ENCODE results near the gene NPDC1.
A peak's percentile ranks its signal among the peaks of the same experiment; 100 is the strongest.

The NPDC1 gene

DNA sequence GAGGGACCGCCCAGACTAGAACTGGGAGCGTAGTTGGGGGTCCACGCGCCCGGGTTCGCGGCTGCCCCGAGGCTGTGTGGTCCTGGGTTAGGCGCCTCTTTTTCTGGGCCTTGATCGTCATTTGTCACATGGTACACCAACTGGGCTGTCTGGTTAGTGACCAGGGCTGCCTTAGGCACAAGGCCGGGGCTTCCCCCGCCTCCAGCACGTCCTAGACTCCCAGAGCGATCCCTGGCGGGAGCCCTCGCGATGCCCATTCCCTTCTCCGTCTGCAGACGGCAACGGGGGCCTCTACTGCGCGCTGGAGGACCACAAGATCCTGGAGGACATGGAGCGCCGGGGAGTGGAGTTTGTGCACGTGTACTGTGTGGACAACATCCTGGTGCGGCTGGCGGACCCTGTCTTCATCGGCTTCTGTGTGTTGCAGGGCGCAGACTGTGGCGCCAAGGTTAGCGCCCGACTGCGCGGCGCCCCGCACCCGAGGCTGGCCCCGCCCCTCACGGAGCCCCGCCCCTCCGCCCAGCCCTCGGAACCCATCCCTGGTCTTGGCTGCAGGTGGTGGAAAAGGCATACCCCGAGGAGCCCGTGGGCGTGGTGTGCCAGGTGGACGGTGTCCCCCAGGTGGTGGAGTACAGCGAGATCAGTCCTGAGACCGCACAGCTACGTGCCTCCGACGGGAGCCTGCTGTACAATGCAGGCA lies 32.9 kb upstream of the NPDC1 start:
- TF ChIP-seq, protein P1, sequence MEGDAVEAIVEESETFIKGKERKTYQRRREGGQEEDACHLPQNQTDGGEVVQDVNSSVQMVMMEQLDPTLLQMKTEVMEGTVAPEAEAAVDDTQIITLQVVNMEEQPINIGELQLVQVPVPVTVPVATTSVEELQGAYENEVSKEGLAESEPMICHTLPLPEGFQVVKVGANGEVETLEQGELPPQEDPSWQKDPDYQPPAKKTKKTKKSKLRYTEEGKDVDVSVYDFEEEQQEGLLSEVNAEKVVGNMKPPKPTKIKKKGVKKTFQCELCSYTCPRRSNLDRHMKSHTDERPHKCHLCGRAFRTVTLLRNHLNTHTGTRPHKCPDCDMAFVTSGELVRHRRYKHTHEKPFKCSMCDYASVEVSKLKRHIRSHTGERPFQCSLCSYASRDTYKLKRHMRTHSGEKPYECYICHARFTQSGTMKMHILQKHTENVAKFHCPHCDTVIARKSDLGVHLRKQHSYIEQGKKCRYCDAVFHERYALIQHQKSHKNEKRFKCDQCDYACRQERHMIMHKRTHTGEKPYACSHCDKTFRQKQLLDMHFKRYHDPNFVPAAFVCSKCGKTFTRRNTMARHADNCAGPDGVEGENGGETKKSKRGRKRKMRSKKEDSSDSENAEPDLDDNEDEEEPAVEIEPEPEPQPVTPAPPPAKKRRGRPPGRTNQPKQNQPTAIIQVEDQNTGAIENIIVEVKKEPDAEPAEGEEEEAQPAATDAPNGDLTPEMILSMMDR (IDR thresholded peaks at IDR 0.05; ENCODE audit: control insufficient read depth, insufficient read depth, low read depth, low read length, missing control alignments), result no peak
- H3K4me3 ChIP-seq (ENCODE audit: control insufficient read depth, low read depth, low read length), result peak overlapping the region; percentile 86
- DNase-seq (ENCODE audit: low read depth), result no peak

DNA sequence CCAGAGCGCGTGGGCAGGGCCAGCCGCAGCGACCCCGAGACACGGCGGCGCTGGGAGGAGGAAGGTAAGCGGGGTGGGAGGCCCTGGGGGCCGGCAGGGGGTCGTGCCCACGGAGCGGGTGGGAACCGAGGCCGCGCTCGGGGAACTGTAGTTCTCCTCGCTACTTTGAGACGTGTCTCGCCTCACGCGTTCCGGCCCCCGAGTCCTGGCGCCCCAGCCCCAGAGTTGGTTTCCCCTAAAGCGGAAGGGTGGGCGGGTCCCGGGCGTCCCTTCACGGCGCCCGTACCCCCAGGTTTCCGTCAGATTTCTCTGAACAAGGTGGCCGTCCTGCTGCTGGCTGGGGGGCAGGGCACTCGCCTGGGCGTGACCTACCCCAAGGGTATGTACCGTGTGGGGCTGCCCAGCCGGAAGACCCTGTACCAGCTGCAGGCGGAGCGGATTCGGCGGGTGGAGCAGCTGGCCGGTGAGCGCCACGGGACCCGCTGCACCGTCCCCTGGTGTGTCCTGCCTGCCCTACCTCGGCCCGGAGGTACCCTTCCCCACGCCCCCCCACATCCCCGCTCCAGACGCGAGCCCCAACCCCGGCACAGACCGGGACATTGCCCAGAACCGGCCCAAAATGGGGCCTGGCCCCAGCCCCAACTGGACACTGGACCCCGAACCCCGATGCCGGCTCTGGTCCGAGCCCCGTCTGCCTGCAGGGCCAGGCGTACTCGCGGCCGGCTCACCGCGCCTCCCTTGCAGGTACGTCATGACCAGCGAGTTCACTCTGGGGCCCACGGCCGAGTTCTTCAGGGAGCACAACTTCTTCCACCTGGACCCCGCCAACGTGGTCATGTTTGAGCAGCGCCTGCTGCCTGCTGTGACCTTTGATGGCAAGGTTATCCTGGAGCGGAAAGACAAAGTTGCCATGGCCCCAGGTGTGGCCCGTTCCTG lies 32.0 kb upstream of the NPDC1 start:
- no peak for DNase-seq (ENCODE audit: low read depth)
- H3K4me3 ChIP-seq (ENCODE audit: control insufficient read depth, low read depth, low read length), result peak overlapping the region; percentile 86
- TF ChIP-seq, protein P1 (IDR thresholded peaks at IDR 0.05; ENCODE audit: control insufficient read depth, insufficient read depth, low read depth, low read length, missing control alignments), result no peak

GRCh38 chr9:137077010-137077747 lies 31.2 kb upstream of the NPDC1 start, which contains the start of gene UAP1L1:
Gene UAP1L1, plus strand, starts transcription at chr9:137077517. Its CDS starts 16 bp downstream, at chr9:137077533.
- DNase-seq (ENCODE audit: low read depth), result no peak
- H3K4me3 ChIP-seq (ENCODE audit: control insufficient read depth, low read depth, low read length), result peak within 1 kb of the TSS; percentile 86
- TF ChIP-seq, protein P1 (IDR thresholded peaks at IDR 0.05; ENCODE audit: control insufficient read depth, insufficient read depth, low read depth, low read length, missing control alignments), result no peak

GRCh38 chr9:137076636-137077009 lies 30.6 kb upstream of the NPDC1 start:
- DNase-seq (ENCODE audit: low read depth), result no peak
- TF ChIP-seq, protein P1 (IDR thresholded peaks at IDR 0.05; ENCODE audit: control insufficient read depth, insufficient read depth, low read depth, low read length, missing control alignments), result no peak
- peak overlapping the region; percentile 86 for H3K4me3 ChIP-seq (ENCODE audit: control insufficient read depth, low read depth, low read length)

DNA sequence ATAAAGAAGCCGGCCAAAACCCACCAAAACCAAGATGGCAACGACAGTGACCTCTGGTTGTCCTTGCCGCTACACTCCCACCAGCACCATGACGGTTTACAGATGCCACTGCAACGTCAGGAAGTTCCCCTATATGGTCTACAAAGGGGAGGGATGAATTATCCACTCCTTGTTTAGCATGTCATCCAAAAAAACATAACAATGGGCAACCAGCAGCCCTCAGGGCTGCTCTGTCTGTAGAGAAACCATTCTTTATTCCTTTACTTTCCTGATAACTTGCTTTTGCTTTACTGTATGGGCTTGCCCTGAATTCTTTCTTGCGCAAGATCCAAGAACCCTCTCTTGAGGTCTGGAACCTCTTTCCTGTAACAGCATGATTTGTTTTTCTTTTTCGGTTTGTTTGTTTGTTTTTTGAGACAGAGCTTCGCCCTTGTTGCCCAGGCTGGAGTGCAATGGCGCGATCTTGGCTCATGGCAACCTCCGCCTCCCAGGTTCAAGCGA lies 29.3 kb upstream of the NPDC1 start:
- TF ChIP-seq, protein P1 (IDR thresholded peaks at IDR 0.05; ENCODE audit: control insufficient read depth, insufficient read depth, low read depth, low read length, missing control alignments), result no peak
- H3K4me3 ChIP-seq (ENCODE audit: control insufficient read depth, low read depth, low read length), result no peak overlapping the region
- no peak for DNase-seq (ENCODE audit: low read depth)

DNA sequence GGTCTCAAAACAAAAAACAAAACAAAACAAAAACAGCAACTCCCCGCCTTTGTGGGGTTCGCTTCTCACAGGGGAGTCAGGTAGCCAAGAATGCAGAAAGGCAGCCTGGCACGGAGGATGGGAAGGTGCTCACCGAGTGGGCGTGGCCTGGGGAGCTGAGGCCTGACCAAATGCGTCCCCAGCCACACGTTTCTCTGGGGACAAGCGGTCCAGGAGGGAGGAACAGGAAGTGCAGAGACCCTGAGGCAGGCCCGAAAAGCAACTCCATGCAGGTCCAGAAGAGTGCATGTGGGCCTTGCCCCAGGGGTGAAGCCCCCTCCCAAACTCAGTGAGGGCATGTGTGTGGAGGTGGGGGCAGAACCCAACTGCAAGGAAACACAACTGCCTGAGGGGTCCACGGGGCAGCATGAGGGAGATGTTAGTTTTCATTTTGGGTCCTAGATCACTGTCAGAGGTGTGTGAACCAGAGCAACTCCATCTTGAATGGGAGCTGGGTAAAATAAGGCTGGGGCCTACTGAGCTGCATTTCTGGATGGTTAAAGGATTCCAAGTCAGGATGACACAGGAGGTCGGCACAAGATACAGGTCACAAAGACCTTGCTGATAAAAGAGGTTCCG lies 28.8 kb upstream of the NPDC1 start:
- DNase-seq (ENCODE audit: low read depth), result no peak
- TF ChIP-seq, protein P1 (IDR thresholded peaks at IDR 0.05; ENCODE audit: control insufficient read depth, insufficient read depth, low read depth, low read length, missing control alignments), result no peak
- H3K4me3 ChIP-seq (ENCODE audit: control insufficient read depth, low read depth, low read length), result no peak overlapping the region

All from AG09309 (cell line).